Measurements from ENCODE around the gene NYAP2. TPM values are rescaled to one million over a fixed set of nuclear protein-coding genes. Genes with fewer than 3 reads are reported as not detected.

NYAP2 gene
- total RNA-seq, 1 experiment from 2014 or later, result not detected

DNA sequence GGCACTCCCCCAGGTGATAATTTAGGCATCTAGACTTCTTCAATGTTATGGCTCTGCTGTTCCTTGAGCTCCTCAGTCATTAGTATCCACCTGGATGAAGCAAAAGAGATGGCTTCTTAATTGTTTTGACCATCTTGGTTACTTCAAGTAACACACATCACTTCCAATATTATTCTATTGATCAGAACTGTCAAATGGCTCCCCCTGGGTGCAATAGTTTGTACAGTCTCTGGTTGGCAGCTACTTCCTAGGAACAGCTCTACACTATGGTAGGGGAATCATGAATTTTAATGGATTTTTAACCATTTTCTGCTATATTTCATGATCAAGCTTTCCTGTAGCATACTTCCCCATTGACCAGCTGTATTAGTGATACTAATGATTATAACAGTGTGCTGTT is 157.0 kb downstream of the NYAP2 start:
- ATAC-seq (peak; percentile 34; the same call in 1 of the 2 replicates), DNase-seq (ENCODE audit: low read depth, low spot score) (no peak)
- no peak for TF ChIP-seq POLR2AphosphoS5 (IDR thresholded peaks at IDR 0.05; ENCODE audit: low read depth, low read length)
- peak; percentile 38 for TF ChIP-seq RAD21 (IDR thresholded peaks at IDR 0.05; ENCODE audit: low read depth)
- no peak for TF ChIP-seq JUND (IDR thresholded peaks at IDR 0.05)
- TF ChIP-seq TCF7L2 (IDR thresholded peaks at IDR 0.05; ENCODE audit: borderline replicate concordance, extremely low read depth, insufficient read depth, insufficient read length), result no peak
- no peak for TF ChIP-seq FOSL1 (IDR thresholded peaks at IDR 0.05; ENCODE audit: low read depth)
- TF ChIP-seq, protein P1, sequence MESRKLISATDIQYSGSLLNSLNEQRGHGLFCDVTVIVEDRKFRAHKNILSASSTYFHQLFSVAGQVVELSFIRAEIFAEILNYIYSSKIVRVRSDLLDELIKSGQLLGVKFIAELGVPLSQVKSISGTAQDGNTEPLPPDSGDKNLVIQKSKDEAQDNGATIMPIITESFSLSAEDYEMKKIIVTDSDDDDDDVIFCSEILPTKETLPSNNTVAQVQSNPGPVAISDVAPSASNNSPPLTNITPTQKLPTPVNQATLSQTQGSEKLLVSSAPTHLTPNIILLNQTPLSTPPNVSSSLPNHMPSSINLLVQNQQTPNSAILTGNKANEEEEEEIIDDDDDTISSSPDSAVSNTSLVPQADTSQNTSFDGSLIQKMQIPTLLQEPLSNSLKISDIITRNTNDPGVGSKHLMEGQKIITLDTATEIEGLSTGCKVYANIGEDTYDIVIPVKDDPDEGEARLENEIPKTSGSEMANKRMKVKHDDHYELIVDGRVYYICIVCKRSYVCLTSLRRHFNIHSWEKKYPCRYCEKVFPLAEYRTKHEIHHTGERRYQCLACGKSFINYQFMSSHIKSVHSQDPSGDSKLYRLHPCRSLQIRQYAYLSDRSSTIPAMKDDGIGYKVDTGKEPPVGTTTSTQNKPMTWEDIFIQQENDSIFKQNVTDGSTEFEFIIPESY (IDR thresholded peaks at IDR 0.05; ENCODE audit: extremely low read depth, insufficient replicate concordance, low read length), result no peak
- no peak for TF ChIP-seq POLR2A (IDR thresholded peaks at IDR 0.05; ENCODE audit: borderline replicate concordance, extremely low read depth, insufficient read depth, insufficient read length)
- no peak for TF ChIP-seq EZH2 (IDR thresholded peaks at IDR 0.05)
- TF ChIP-seq SIN3A (IDR thresholded peaks at IDR 0.05; ENCODE audit: low read depth), result no peak
- no peak for TF ChIP-seq ZFX (IDR thresholded peaks at IDR 0.05)
- no peak for TF ChIP-seq ELF1 (IDR thresholded peaks at IDR 0.05; ENCODE audit: borderline replicate concordance, low read depth)
- TF ChIP-seq, protein P2, sequence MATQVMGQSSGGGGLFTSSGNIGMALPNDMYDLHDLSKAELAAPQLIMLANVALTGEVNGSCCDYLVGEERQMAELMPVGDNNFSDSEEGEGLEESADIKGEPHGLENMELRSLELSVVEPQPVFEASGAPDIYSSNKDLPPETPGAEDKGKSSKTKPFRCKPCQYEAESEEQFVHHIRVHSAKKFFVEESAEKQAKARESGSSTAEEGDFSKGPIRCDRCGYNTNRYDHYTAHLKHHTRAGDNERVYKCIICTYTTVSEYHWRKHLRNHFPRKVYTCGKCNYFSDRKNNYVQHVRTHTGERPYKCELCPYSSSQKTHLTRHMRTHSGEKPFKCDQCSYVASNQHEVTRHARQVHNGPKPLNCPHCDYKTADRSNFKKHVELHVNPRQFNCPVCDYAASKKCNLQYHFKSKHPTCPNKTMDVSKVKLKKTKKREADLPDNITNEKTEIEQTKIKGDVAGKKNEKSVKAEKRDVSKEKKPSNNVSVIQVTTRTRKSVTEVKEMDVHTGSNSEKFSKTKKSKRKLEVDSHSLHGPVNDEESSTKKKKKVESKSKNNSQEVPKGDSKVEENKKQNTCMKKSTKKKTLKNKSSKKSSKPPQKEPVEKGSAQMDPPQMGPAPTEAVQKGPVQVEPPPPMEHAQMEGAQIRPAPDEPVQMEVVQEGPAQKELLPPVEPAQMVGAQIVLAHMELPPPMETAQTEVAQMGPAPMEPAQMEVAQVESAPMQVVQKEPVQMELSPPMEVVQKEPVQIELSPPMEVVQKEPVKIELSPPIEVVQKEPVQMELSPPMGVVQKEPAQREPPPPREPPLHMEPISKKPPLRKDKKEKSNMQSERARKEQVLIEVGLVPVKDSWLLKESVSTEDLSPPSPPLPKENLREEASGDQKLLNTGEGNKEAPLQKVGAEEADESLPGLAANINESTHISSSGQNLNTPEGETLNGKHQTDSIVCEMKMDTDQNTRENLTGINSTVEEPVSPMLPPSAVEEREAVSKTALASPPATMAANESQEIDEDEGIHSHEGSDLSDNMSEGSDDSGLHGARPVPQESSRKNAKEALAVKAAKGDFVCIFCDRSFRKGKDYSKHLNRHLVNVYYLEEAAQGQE (IDR thresholded peaks at IDR 0.05; ENCODE audit: low read depth), result no peak
- TF ChIP-seq SRF (IDR thresholded peaks at IDR 0.05; ENCODE audit: low read depth), result no peak
- TF ChIP-seq, protein P3, sequence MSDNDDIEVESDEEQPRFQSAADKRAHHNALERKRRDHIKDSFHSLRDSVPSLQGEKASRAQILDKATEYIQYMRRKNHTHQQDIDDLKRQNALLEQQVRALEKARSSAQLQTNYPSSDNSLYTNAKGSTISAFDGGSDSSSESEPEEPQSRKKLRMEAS (IDR thresholded peaks at IDR 0.05), result no peak
- TF ChIP-seq, protein P4, sequence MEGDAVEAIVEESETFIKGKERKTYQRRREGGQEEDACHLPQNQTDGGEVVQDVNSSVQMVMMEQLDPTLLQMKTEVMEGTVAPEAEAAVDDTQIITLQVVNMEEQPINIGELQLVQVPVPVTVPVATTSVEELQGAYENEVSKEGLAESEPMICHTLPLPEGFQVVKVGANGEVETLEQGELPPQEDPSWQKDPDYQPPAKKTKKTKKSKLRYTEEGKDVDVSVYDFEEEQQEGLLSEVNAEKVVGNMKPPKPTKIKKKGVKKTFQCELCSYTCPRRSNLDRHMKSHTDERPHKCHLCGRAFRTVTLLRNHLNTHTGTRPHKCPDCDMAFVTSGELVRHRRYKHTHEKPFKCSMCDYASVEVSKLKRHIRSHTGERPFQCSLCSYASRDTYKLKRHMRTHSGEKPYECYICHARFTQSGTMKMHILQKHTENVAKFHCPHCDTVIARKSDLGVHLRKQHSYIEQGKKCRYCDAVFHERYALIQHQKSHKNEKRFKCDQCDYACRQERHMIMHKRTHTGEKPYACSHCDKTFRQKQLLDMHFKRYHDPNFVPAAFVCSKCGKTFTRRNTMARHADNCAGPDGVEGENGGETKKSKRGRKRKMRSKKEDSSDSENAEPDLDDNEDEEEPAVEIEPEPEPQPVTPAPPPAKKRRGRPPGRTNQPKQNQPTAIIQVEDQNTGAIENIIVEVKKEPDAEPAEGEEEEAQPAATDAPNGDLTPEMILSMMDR (IDR thresholded peaks at IDR 0.05 in 2 of 3, conservative IDR thresholded peaks at IDR 0.05 in 1 of 3; ENCODE audit: borderline replicate concordance in 1 of 3, insufficient read depth in 1 of 3, low read depth in 2 of 3, low read length in 2 of 3), result peak in 2 of 3 experiments; percentile 18 to 28; a peak in 2 of 6 replicates
- intact Hi-C loops (cut with micrococcal nuclease), result no loop called here
- CTCF ChIA-PET, result interaction anchor here (1.2 kb wide), 1 partner anchor 273 kb away, joined by 4 read pairs; no protein-coding TSS in a partner anchor
- Histone ChIP-seq H3K9ac (ENCODE audit: low read length) (no peak overlapping the region), H3K4me2 (ENCODE audit: low read length) (no peak overlapping the region), H3K4me1 (ENCODE audit: control insufficient read depth in 1 of 2, insufficient read depth in 2 of 2, low read length in 2 of 2) (no peaks in the 10 kb centered on the region), H3K79me2 (ENCODE audit: insufficient read depth, low read length) (no peaks in the 10 kb centered on the region), H3K27me3 (ENCODE audit: insufficient read depth, low read length) (no peaks in the 10 kb centered on the region), H4K20me1 (ENCODE audit: insufficient read depth) (no peaks in the 10 kb centered on the region), H3K4me3 (replicated peaks in 1 of 2; ENCODE audit: low read depth in 1 of 2, low read length in 2 of 2) (no peak overlapping the region), H3K9me3 (ENCODE audit: control insufficient read depth in 1 of 2, insufficient read depth in 1 of 2, low read depth in 1 of 2, low read length in 2 of 2) (no peaks in the 10 kb centered on the region), H2AFZ (ENCODE audit: low read depth, low read length, poor library complexity, severe bottlenecking) (no peak overlapping the region), H3K36me3 (ENCODE audit: control insufficient read depth in 1 of 2, insufficient read depth in 2 of 2, low read length in 2 of 2) (no peaks in the 10 kb centered on the region), H3K27ac (ENCODE audit: low read depth, low read length) (no peak overlapping the region), H3K9me2 (ENCODE audit: insufficient read depth) (no peaks in the 10 kb centered on the region)
- RAD21 ChIA-PET (ENCODE audit: low non-redundant PET in 1 of 2, low total read pairs in 2 of 2, uncharacterized antibody in 2 of 2, unreplicated experiment in 2 of 2), result no interaction called here
- BruUV-seq (replicated peaks), result no TSS peak
- POLR2A ChIA-PET, result no interaction called here

Measured in HCT116 (cell line).